Measurements from ENCODE around the gene SLC12A6. TPM values are rescaled to one million over a fixed set of nuclear protein-coding genes. Genes with fewer than 3 reads are reported as not detected.

The SLC12A6 gene
- total RNA-seq, 3 donors from 2014 or later, result 22.3 to 28.8 (median 25.8) TPM

DNA sequence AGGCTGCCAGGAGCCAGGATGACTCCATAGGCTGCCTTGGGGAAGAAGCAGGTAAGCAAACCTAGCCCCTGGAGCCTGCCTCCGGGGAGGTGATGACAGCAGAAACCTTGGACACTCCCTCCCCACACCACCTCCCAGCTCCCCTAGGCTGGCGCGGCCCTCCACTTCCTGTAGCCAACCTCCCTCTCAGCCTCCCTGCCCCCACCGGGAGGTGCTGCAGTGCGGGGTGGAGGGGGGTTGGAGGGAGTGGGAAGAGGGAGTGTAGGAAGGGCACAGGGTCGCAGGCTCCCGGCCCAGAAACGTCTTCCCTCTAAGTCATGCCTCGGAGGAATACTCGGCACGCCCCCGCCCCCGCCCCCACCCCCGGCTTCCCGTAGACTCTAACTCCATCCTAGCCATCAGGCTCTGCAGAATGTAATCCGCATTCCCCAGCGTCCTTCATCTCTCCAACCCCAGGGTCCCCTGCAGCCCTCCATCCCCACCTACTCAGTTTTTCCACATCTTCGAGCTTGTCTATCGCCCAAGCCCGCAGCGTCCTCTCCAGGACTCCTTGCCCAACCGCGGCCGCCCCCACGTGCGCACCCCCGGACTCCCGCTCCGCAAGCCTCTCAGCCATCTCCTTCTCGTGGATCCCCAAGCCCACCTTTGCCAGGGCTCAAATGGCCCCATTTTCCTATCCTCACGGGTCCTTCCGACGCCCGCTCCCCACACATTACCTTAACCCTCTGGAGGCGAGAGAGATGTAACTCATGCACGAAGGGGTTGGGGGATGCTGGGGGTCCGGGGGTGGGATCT lies 28.9 kb upstream of the SLC12A6 start:
- no peaks in the 10 kb centered on the region for H3K36me3 ChIP-seq
- TF ChIP-seq POLR2A (IDR thresholded peaks at IDR 0.05), result no peak
- TF ChIP-seq, protein P1, sequence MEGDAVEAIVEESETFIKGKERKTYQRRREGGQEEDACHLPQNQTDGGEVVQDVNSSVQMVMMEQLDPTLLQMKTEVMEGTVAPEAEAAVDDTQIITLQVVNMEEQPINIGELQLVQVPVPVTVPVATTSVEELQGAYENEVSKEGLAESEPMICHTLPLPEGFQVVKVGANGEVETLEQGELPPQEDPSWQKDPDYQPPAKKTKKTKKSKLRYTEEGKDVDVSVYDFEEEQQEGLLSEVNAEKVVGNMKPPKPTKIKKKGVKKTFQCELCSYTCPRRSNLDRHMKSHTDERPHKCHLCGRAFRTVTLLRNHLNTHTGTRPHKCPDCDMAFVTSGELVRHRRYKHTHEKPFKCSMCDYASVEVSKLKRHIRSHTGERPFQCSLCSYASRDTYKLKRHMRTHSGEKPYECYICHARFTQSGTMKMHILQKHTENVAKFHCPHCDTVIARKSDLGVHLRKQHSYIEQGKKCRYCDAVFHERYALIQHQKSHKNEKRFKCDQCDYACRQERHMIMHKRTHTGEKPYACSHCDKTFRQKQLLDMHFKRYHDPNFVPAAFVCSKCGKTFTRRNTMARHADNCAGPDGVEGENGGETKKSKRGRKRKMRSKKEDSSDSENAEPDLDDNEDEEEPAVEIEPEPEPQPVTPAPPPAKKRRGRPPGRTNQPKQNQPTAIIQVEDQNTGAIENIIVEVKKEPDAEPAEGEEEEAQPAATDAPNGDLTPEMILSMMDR (IDR thresholded peaks at IDR 0.05), result no peak
- no peak for TF ChIP-seq POLR2AphosphoS5 (IDR thresholded peaks at IDR 0.05)
- H3K4me1 ChIP-seq, result peaks cover 0 to 4% of the 10 kb centered on the region in 2 donors
- H3K27ac ChIP-seq, result peak overlapping the region; percentile 3 to 92
- intact Hi-C loops (cut with DNase I; ENCODE audit: low total_unique reads), result no loop called here
- no peaks in the 10 kb centered on the region for H3K9me3 ChIP-seq
- no peaks in the 10 kb centered on the region for H3K27me3 ChIP-seq
- no peak for DNase-seq (ENCODE audit: low spot score in 2 of 2)
- peak overlapping the region; percentile 75 to 87 (median 83) for H3K4me3 ChIP-seq

DNA sequence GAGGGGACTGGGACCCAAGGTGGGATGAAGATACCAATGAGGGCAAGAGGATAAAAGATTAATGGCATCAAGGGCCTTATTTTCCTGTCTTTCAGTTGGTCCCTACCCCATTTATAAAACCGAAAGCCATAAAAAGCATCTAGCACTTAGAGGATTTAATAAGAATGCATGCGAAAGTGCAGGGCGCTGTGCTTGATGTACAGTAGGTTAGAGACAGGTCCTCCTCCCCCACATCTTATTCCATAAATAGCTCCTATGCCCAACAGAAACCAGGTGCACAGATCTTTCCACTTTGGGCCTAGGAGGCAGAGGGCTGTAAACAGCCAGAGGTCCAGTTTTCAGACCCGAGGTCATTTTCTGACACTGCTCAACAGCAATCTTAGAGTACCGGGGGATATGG lies 28.3 kb upstream of the SLC12A6 start:
- Histone ChIP-seq H3K36me3 (no peaks in the 10 kb centered on the region), H3K27me3 (no peaks in the 10 kb centered on the region), H3K9me3 (no peaks in the 10 kb centered on the region), H3K4me3 (peak overlapping the region; percentile 75 to 87 (median 83)), H3K27ac (peak overlapping the region; percentile 3 to 92), H3K4me1 (peaks cover 0 to 4% of the 10 kb centered on the region in 2 donors)
- intact Hi-C loops (cut with DNase I; ENCODE audit: low total_unique reads), result no loop called here
- no peak for TF ChIP-seq POLR2A (IDR thresholded peaks at IDR 0.05)
- TF ChIP-seq, protein P1 (IDR thresholded peaks at IDR 0.05), result no peak
- TF ChIP-seq POLR2AphosphoS5 (IDR thresholded peaks at IDR 0.05), result no peak
- no peak for DNase-seq (ENCODE audit: low spot score in 2 of 2)

DNA sequence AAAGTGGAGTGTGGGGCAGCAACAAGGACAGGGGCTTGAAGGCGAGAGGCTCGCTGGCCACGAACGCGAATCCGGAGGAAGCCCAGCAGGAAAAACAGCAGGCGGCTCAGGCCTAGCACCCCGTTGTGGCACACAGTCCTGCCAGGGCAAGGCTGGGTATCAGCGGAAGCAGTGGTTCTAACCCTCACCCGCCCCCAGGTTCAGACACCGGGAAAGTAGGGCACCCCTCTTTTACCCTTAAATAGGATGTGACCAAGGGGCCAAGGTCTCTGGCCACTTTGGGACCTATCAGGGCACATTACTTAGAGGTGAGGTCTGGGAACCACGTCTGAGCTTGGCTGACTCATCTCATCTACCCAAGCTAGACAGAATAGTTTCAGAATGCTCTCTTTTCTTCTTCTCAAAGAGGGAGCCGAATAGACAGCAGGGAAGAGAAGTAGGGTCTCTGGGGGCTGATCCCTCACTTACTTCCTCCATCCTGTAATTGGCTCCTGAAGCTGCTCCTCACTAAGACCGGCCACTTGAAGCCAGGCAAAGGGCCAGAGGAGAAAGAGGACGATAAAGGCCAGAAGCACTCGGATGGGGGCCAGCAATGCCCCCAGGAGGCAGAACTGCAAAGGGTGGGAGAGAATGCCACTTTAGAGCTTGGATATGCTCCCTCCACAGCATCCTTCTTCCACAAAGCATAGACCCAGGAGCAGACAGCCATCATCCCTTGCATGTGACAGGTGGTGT lies 27.7 kb upstream of the SLC12A6 start:
- H3K4me1 ChIP-seq, result peaks cover 0 to 4% of the 10 kb centered on the region in 2 donors
- TF ChIP-seq, protein P1 (IDR thresholded peaks at IDR 0.05), result no peak
- TF ChIP-seq POLR2AphosphoS5 (IDR thresholded peaks at IDR 0.05), result no peak
- TF ChIP-seq POLR2A (IDR thresholded peaks at IDR 0.05), result no peak
- no peaks in the 10 kb centered on the region for H3K27me3 ChIP-seq
- peak overlapping the region in 2 of 3 donors; percentile 75 to 87 for H3K4me3 ChIP-seq
- peak overlapping the region; percentile 3 to 92 for H3K27ac ChIP-seq
- DNase-seq (ENCODE audit: low spot score in 2 of 2), result no peak
- intact Hi-C loops (cut with DNase I; ENCODE audit: low total_unique reads), result no loop called here
- H3K9me3 ChIP-seq, result no peaks in the 10 kb centered on the region
- H3K36me3 ChIP-seq, result no peaks in the 10 kb centered on the region

DNA sequence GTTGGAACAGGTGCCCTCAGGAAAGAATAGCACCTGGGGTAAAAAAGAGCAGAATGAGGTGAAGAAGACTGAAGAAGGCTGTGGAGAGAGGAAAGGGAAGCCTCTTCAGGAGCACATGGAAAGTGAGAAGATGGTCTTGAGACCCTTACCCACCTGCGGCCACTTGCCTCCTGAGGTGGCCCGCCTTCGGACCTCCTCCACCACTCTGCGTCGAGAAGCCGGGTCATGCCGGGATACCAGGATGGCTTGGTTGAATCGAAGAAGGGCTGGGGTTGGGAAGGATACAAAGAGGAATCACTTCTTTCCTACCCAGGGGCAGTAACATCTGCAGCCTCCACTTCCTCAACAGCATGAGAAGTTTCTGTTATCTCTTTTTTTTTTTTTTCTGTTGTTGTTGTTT lies 26.5 kb upstream of the SLC12A6 start:
- no peak overlapping the region for H3K27ac ChIP-seq
- H3K36me3 ChIP-seq, result no peaks in the 10 kb centered on the region
- intact Hi-C loops (cut with DNase I; ENCODE audit: low total_unique reads), result no loop called here
- DNase-seq (ENCODE audit: low spot score in 2 of 2), result no peak
- H3K4me1 ChIP-seq, result peaks cover 0 to 4% of the 10 kb centered on the region in 2 donors
- no peak overlapping the region for H3K4me3 ChIP-seq
- no peaks in the 10 kb centered on the region for H3K27me3 ChIP-seq
- TF ChIP-seq POLR2AphosphoS5 (IDR thresholded peaks at IDR 0.05) (no peak), POLR2A (IDR thresholded peaks at IDR 0.05) (no peak)
- TF ChIP-seq, protein P1 (IDR thresholded peaks at IDR 0.05), result no peak
- H3K9me3 ChIP-seq, result no peaks in the 10 kb centered on the region
